Measurements from ENCODE around the gene KNSTRN.

KNSTRN gene

DNA sequence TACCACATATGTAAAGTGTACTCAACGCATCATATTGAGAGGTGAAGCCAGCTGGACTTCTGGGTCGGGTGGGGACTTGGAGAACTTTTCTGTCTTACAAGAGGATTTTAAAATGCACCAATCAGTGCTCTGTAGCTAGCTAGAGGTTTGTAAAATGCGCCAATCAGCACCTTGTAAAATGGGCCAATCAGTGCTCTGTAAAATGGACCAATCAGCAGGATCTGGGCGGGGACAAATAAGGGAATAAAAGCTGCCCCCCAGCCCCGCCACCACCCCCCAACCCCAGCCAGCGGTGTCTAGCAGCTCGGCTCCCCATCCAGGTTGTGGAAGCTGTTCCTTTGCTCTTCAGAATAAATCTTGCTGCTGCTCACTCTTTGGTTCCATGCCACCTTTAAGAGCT lies 16.8 kb downstream of the KNSTRN start:
- no peak for DNase-seq (ENCODE audit: low read depth in 2 of 2)

DNA sequence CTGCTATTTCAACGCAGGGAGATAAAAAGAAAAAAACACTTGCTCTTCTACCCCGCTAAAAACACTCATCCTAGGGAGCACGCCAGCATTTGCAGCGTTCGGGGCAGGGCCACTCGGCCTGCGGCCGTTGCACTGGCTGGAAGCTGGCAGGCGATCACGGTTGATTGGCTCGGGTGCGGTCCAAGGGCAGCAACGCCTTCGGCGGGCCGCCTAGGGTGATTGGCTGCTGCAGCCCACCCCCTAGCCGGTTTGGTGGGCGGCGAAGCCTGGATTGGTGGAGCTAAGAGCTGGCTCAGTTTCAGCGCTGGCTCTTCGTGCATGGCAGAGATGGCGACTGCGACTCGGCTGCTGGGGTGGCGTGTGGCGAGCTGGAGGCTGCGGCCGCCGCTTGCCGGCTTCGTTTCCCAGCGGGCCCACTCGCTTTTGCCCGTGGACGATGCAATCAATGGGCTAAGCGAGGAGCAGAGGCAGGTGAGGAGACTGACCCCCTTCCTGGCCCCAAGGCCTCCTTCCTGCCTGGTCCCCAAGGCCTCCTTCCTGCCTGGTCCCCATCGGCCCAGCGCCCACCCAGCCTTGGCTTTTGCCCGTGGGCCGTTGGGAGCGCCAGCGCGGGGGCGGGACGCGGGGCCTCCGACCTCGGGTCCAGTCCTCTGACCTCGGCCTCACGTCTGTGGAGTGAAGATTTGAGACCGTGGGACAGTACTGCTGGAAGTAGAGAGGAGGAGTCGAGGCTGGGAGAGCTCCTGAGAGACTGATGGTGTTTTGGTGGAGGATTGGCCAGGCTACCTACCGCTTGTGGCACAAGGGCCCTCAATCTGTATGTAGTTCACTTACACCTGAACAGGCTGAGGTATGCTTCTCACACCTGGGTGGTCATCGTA lies 23.2 kb downstream of the KNSTRN start, which contains the start of gene IVD:
IVD (plus strand) TSS at position 295 of the 881 bp plus-strand sequence; CDS start at position 328, 33 bp downstream.
- peak; percentile 79 to 80 for DNase-seq (ENCODE audit: low read depth in 2 of 2)

DNA sequence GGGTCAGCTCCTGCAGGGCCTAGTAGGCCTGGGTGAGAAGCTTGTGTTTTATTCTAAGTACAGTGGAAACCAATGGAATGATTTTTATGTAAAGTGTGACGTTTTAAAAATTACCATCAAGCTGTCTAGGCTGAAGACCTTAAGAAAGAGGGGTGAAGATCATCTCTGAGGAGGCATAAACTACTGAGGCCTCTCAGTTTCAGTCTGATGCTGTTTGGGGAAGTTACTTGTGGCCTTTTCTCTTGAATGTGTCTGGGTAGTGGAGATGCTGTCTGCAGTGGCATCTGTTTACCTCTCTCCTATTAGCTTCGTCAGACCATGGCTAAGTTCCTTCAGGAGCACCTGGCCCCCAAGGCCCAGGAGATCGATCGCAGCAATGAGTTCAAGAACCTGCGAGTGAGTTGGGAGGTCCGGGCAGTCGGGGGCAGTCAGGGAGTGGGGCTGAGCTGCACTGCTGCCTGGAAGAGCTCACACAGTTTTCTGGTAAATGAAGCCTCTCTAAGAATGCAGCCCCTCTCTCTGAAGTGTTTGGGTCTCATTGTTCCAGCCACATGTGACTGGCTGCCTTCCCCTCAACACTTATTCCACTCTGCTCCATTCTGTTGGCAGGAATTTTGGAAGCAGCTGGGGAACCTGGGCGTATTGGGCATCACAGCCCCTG lies 24.9 kb downstream of the KNSTRN start:
- DNase-seq (ENCODE audit: low read depth in 2 of 2), result no peak

DNA sequence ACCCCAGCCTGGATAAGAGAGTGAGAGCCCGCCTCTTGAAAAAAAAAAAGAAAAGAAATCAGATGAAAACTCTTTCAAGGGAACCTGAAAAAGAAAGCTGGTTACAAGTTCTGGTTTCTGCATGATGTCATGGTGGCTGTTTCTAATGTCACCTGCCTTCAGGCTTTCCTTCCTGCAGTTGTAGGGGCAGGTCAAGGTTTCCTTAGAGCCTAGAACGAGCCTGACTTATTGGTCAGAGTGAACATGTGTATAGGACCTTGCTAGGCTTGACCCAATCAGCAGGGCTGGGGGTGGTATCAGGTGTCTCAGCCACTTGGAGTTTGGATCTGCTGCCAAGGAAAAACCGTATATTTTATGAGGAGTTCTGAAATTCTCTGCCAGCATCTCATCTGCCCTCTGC lies 26.8 kb downstream of the KNSTRN start:
- no peak for DNase-seq (ENCODE audit: low read depth in 2 of 2)

DNA sequence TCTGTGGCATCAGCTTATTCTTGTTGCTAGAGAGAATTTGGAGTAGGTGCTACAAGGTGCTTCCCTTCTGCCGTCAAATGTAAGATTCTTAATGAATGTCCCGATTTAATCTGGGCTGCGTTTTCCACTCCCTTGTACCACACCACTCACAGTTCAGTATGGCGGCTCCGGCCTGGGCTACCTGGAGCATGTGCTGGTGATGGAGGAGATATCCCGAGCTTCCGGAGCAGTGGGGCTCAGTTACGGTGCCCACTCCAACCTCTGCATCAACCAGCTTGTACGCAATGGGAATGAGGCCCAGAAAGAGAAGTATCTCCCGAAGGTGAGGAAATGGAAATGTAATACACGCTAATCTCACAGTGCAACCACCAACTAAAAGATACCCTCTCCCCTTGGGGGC lies 28.0 kb downstream of the KNSTRN start:
- DNase-seq (ENCODE audit: low read depth in 2 of 2), result no peak

DNA sequence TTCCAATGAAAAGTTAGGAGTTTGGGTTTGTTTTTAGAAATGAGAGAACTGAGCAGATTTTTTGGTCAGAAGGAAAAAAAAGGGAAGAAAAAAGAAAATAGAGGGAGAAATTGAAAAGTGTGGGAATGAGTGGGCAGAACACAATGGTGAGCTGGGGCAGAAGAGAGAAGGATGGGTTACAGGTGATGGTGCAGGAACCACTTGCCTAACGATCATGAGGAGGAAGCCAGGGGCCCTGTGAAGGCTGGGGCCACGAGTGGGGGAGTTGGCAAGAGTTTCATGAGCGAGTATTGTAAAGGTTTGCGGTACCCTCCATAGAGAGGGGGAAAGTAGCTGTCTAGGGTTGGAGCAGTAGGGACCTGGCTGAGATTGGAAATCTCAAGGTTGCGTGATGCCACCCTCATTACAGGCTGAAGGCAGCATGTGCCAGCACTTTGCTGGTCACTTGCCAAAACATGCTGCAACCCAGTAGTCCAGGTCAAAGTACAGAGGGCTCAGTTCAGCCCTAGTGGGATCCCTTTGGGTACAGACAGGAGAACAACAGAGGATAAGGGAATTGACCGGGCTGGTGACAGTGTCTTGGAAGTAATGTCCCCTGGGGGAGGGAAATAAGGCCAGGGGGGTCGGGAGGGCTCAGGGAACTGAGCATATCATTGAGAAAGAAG lies 29.7 kb downstream of the KNSTRN start:
- no peak for DNase-seq (ENCODE audit: low read depth in 2 of 2)

DNA sequence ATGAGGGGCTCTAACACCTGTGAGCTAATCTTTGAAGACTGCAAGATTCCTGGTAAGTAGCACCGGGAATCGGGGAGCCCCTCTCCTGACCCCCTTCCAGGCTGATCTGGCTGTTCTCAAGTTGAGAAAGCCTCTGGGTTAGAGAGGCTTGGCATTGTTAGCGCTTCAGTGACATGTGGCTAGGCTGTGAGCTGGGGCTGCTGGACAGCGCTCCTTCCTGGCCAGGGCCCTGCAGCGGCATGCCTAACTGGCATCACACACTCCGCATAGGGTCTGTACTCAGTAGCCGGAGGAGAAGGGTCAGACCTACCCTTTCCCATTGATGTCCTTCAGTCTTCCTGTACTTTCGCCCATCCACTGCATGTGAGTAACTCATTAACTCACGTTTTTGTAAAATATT lies 30.5 kb downstream of the KNSTRN start:
- no peak for DNase-seq (ENCODE audit: low read depth in 2 of 2)

DNA sequence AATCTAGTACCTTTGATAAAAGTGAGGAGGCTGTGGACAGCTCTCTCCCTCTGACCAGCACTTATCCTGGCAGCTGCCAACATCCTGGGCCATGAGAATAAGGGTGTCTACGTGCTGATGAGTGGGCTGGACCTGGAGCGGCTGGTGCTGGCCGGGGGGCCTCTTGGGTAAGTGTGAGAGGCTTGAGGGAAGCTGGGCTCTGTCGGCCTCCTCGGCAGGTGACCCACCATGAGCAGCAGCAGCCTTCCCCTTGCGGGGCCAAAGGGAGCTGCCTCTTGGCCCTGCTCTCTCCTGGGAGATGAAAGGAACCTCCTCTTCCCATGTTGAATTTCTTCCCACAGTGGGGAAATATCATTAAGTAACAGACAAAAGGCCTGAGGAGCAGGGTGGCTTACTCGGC lies 32.3 kb downstream of the KNSTRN start:
- DNase-seq (ENCODE audit: low read depth in 2 of 2), result no peak

DNA sequence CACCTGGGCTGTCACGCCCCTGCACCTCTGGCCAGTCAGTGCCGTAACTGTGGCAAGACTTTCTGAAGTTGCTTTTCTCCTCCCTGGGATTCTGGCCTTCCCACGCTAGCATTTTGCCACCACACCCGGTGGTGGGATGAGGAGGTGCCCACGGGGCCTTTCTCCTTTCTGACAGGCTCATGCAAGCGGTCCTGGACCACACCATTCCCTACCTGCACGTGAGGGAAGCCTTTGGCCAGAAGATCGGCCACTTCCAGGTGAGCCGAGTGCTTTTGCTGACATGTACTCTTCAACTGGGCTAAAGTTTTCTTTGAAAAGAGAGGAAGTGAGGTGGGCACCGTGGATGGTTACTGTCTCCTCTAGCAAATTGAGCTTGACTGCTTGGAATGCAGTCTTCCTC lies 32.7 kb downstream of the KNSTRN start:
- no peak for DNase-seq (ENCODE audit: low read depth in 2 of 2)

DNA sequence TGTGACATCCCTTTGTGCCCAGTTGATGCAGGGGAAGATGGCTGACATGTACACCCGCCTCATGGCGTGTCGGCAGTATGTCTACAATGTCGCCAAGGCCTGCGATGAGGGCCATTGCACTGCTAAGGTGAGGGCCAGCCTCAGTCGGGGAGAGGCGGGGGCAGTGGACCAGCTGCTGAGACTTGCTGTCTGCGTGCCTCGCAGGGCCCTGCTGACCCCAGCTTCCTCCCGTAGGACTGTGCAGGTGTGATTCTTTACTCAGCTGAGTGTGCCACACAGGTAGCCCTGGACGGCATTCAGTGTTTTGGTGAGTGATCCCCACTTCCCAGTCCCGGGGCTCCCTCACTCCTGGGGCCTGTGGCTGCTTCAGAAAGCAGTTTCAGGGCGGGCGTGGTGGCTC lies 33.5 kb downstream of the KNSTRN start:
- no peak for DNase-seq (ENCODE audit: low read depth in 2 of 2)

DNA sequence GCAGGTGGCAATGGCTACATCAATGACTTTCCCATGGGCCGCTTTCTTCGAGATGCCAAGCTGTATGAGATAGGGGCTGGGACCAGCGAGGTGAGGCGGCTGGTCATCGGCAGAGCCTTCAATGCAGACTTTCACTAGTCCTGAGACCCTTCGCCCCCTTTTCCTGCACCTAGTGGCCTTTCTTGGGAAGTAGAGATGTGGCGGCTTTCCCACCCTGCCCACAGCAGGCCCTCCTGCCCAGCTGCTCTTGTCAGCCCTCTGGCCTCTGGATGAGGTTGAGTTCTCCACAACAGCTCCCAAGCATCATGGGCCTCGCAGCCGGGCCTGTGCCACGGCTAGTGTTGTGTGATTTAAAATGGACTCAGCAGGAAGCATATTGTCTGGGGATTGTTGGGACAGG lies 35.6 kb downstream of the KNSTRN start:
- no peak for DNase-seq (ENCODE audit: low read depth in 2 of 2)

DNA sequence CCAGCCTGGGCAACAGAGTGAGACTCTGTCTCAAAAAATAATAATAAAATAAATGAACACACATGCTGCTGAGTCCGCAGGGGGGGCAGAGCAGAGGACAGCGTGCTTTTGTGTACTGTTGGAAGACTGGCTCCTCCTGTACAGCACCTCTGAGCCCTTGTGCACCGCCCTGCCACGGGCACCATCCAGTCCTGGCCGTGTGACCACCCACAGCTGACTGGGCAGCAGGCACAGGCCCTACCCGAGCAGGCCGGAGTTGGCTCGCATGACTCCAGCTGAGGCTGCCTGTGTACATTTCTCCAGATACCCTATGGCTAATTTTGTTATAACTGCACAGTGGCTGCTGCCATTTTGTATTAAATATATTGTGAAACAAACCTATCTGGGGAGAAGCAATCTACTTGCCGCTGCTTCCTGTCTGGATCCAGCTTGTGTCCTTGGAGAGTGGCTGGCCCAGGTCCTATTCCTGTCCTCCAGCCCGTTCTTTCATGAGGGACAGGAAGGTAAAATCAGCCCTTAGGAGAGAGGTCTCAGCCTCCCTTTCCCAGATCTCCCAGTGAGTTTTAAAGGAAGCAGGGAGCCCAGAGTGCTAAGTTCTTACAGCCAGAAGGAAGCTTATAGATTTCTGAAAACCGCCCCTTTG lies 37.7 kb downstream of the KNSTRN start:
- DNase-seq (ENCODE audit: low read depth in 2 of 2), result no peak

DNA sequence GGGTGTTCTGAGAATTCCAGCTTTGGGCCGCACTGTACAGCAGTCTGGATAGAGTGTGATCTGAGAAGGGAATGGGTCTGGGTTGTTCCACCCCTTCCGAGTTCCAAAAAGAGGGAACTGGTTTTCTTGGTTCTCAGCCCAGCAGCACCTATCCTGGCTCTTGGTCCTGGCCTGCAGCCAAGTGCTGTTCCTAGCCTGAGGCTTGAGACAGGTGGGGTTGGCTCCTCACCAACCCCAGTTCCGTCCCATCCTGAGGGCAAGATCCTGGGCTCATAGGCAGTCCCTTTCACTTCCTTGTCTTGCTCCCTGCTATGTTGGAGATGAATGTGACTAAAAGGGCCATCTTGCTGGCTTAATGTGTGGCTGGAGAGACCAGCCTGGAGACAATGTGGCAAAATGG lies 38.3 kb downstream of the KNSTRN start:
- no peak for DNase-seq (ENCODE audit: low read depth in 2 of 2)

DNA sequence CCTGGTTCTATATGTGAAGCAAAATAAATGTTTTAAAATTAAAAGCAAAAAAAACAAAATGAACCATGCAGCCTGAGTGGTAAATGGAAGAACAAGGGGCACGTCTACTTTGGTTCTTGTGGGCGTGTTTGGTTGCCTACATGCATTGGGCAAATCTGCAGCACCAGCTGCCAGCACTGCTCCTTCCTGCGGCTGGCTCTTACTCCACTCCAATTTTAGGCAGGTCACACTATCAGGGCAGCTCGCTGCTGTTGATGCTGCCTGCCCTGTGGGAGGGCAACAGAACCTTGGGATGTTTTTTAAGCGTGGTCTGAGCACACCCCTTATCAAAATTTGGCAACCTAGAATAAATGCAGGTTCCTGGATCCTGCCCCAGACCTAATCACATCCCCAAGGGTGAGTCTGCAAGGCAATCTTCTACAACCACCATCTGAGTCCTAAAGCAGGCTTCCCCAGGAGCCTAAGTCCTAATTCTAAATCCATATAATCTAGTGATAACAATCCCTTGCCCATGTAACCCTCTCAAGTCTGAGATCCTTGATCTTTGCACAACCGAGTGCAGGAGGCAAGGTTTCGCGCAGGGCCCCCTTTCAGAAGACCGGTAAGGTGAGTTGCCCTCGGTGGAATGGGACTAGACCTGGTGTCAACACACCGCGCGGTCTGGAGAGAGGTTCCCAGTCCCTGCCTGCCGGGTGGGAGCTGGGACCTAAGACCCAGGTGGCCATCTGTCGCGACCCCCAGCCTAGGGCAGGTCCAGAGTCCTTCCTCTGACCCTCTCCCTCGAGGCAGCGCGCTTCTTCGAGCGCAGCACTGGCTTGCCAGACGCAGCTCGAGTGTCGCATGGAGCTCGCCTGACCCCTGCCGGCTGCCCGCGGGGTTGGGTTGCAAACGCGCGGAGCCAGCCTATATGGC lies 39.0 kb downstream of the KNSTRN start:
- peak; percentile 62 to 65 for DNase-seq (ENCODE audit: low read depth in 2 of 2)

DNA sequence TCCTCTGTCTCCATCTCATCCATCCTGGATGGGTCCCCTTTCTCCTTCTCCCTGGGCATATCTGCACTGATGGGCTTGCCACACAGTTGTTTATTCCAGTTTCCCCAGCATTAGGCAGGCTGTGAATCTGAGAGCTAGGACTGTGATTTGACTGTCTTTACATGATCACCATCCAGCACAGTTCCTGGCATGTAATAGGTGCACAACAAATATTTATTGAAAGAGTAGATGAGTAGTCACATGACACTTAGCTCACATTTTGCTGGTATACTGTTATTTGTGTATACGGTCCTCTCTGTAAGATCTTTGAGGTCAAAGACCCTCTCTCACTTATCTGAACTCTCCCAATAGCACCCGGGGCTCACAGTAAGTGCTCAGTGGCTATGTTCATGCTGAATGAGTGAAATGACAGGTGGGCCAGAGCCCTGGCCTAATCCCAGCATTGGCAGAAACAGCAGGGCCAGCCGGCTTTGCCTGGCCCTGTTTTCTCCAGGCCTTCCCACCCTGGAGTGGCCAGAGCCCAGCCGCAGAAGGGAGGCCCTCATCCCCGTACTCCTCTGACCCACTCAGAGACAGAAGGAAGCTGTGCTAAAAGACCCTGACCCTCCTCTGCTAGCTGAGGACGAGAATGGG lies 42.1 kb downstream of the KNSTRN start:
- no peak for DNase-seq (ENCODE audit: low read depth in 2 of 2)

DNA sequence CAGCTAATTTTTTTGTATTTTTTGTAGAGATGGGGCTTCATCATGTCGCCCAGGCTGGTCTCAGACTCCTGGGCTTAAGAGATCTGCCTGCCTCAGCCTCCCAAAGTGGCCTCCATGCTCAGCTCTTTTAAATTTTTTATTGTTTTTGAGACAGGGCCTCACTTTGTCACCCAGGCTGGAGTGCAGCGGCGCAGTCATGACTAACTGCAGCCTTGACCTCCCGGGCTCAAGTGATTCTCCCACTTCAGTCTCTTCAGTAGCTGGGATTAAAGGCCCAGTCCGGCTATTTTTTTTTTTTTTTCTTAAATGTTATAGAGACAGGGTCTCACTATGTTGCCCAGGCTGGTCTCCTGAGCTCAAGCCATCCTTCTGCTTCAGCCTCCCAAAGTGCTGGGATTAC lies 43.2 kb downstream of the KNSTRN start:
- no peak for DNase-seq (ENCODE audit: low read depth in 2 of 2)

DNA sequence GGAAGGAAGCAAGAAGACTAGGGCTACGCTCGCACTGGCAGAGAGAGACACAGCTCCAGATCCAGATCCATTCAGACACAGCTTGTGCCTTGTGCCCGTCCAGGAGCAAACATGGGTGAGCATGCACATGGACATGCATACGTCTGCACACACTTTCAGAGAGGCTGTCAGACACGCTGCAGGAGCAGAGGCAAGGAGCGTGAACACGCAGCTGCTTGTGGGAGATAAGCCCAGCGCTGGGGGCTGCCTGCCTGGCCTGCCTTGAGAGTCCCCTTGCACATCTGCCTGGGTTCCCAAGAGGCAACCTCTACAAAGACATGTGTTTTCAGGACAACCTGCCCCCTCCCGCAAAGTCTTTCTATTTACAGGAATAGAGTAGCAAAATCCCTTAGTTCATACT lies 44.7 kb downstream of the KNSTRN start:
- no peak for DNase-seq (ENCODE audit: low read depth in 2 of 2)

DNA sequence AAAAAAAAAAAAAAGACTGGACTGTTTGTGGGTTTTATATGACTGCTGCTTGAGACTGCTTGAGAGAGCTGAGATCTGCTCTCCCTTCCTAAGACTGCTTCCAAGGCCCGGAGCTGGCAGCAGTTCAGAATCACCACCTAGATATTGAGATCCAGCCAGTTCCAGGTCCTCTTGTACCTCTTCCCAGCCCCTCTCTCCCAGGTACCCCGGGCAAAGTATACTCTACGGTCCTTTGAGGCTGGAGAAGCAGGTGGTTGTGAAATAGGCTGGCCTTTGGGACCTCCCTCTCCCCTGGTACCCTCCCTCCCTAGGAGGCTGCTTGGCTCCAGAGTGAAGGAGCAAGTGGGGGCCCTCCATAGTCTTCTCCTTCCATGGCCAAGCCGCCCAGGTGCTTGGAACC lies 45.7 kb downstream of the KNSTRN start:
- no peak for DNase-seq (ENCODE audit: low read depth in 2 of 2)

DNA sequence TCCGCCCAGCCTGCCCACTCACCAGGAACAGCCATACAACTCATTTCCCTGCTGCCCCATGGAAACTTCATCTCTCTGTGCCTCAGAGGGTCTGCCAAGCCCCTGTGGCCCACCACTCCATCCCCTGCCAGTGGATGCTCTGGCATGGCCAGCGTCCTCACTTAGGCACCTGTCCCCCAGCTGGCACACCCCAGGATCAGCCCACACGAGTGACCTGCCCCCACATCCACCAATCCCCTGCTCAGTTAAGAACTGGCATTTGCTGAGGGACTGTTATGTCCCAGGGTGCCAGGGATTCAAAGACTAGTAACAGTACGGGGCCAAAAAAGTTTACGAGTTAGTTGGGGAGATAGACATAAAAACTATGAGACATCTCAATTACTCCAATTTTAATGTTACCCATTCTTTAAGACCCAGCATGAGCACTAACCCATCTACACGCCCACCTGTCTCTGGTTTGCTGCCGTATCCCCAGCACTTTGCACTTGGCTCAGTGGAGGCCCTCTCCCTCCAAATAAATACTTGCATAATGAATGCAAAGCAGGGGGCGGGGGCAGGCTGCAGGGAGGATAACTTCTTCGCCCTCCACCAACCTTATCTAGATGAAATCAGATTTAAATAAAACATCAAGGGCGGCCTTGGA lies 46.7 kb downstream of the KNSTRN start:
- DNase-seq (ENCODE audit: low read depth in 2 of 2), result no peak

DNA sequence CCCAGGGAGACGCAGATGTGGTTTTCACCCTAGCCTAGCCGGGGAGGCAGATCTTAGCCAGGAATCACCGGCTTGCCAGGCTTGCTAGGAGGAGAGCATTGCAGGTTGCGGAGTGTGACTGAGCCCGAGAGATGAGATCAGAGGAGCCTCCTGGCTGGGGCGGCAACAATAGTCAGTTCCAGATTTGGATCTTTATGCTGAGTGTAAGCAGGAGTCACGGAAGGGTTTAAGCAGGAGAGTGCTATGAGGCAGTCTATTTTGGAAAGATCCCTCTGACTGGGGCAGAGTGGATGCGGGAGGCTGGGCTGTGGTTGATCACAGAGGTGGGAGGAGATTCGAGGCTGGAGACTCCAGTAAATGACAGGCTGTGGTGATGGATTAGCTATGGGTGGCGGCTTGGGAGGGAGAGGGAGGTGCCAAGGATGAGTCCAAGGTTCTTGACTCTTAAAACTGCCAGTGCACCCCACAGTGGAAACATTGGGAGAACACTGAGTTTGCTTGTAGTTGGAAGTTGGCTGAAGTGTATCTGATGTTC lies 47.8 kb downstream of the KNSTRN start:
- DNase-seq (ENCODE audit: low read depth in 2 of 2), result no peak

All from stimulated activated CD8-positive, alpha-beta memory T cell treated with anti-CD3 and anti-CD28 coated beads, Interleukin-2, amount 100 ng/mL, for 1 hour (primary cell).